SK-N-SH treated with all-trans-retinoic acid at 6 μM for 48 hours (cell line): ENCODE data around the gene EML4.

Source experiments
- ARNTL ChIP-seq: fragments of 450-650 bp; formaldehyde crosslinking; IDR thresholded peaks from 2 replicates; pipeline ENCODE4 v1.5.0; 2020; ENCODE audit warnings: low read depth, mild to moderate bottlenecking, moderate library complexity, borderline replicate concordance
- BACH2 ChIP-seq: fragments of 250-450 bp; sonication (Bioruptor Pico); IDR thresholded peaks from 2 replicates; pipeline ENCODE4 v1.9.0; 2021; ENCODE audit warnings: mild to moderate bottlenecking, borderline replicate concordance
- POU6F1 ChIP-seq: fragments of 250-450 bp; sonication (Bioruptor Pico); IDR thresholded peaks from 2 replicates; pipeline ENCODE4 v1.8.0; 2021; ENCODE audit warnings: low read depth, mild to moderate bottlenecking, moderate library complexity, borderline replicate concordance
- ZC3H10 ChIP-seq: fragments of 250-450 bp; sonication (Bioruptor Pico); IDR thresholded peaks from 2 replicates; pipeline ENCODE4 v1.5.1; 2021; ENCODE audit warnings: mild to moderate bottlenecking, moderate library complexity
- ZFP3 ChIP-seq: fragments of 250-450 bp; sonication (Bioruptor Pico); IDR thresholded peaks from 2 replicates; pipeline ENCODE4 v1.5.0; 2020; ENCODE audit warnings: mild to moderate bottlenecking, moderate library complexity
- ZFP30 ChIP-seq: fragments of 450-650 bp; formaldehyde crosslinking; IDR thresholded peaks from 2 replicates; pipeline ENCODE4 v1.5.0; 2022; ENCODE audit warnings: mild to moderate bottlenecking, moderate library complexity
- ZNF70 ChIP-seq: fragments of 450-650 bp; formaldehyde crosslinking; IDR thresholded peaks from 2 replicates; pipeline ENCODE4 v1.5.0; 2020; ENCODE audit warnings: mild to moderate bottlenecking, moderate library complexity

- TF ChIP-seq POU6F1 (CRISPR knock-in tag) (no peak), ARNTL (CRISPR knock-in tag) (no peak), ZNF70 (CRISPR knock-in tag) (no peak), BACH2 (CRISPR knock-in tag) (no peak), ZFP3 (CRISPR knock-in tag) (no peak), ZFP30 (CRISPR knock-in tag) (no peak), ZC3H10 (no peak)
These were observed 45.0 kb upstream of the EML4 start for GRCh38 chr2:42124011-42124785.
